Measurements from ENCODE around the gene OSBPL9. TPM values are rescaled to one million over a fixed set of nuclear protein-coding genes. Genes with fewer than 3 reads are reported as not detected.

The OSBPL9 gene
- total RNA-seq, 4 donors from 2014 or later: 47.6 to 88.4 (median 56.8) TPM

- DNase-seq (ENCODE audit: low spot score) (no peak), ATAC-seq (ENCODE audit: low FRiP score) (no peak)
- TF ChIP-seq CTCF (IDR thresholded peaks at IDR 0.05): no peak
Observed at GRCh38 chr1:51705035-51705434, 88.1 kb downstream of the OSBPL9 start.

DNA sequence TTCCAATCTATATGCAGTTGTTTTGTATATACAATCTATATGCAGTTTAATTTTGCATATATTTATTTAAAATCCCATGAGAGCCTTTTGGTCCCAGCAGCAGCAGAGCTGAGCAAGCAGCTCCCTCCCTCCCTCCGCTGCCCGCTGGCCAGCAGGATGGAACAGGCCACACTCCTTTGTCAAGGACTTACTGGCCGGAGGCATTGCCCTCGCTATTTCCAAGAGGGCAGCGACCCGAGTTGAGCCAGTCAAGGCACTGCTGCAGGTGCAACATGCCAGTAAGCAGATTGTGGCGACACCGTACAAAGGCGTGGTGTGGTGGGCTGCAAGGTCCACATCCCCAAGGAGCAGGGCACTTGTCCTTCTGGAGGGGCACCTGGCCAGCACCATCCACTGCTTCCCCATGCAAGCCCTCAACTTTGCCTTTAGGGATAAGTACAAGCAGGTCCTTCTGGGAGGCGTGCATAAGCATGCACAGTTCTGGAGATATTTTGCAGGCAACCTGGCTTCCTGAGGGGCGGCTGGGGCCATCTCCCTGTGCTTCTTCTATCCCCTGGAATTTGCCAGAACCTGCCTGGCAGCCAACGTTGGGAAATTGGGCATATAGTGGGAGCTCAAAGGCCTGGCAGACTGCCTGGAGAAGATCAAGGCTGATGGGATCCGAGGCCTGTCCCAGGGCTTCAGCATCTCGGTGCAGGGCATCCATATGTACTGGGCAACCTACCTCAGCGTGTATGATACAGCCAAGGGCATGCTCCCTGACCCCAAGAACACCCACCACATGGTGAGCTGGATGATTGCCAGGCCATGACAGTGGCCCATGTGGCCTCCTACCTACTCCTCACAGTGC lies 92.2 kb downstream of the OSBPL9 start:
- DNase-seq (ENCODE audit: low spot score) (no peak), ATAC-seq (ENCODE audit: low FRiP score) (no peak)
- no peak for TF ChIP-seq CTCF (IDR thresholded peaks at IDR 0.05)

- TF ChIP-seq CTCF (IDR thresholded peaks at IDR 0.05): no peak
- DNase-seq (ENCODE audit: low spot score) (no peak), ATAC-seq (ENCODE audit: low FRiP score) (no peak)
Observed at GRCh38 chr1:51709951-51710350, 93.1 kb downstream of the OSBPL9 start.

DNA sequence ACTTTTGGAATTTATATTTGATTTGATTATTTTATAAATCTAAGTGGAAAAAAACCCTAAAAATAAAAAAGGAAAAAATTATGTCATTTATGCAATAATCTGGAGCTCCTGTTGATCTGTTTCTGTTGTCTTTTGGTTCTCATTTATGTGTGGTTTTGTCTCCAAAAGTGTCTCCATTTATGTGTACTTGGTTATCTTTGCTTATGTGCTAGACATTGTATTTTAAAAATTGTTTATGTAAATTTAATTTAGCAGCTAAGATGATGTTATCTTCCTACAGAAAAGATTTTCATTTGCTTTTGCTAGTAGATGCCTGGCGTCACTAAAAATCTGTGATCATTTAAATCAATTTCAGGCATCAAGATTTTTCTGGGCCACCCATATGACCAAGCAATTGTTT lies 95.7 kb downstream of the OSBPL9 start:
- no peak for ATAC-seq (ENCODE audit: low FRiP score)
- DNase-seq (ENCODE audit: low spot score): no peak
- no peak for TF ChIP-seq CTCF (IDR thresholded peaks at IDR 0.05)

- ATAC-seq (ENCODE audit: low FRiP score) (no peak), DNase-seq (ENCODE audit: low spot score) (no peak)
- no peak for TF ChIP-seq CTCF (IDR thresholded peaks at IDR 0.05)
Observed at GRCh38 chr1:51714374-51715019, 97.6 kb downstream of the OSBPL9 start.

GRCh38 chr1:51715369-51715768 lies 98.5 kb downstream of the OSBPL9 start:
- ATAC-seq (ENCODE audit: low FRiP score) (no peak), DNase-seq (ENCODE audit: low spot score) (no peak)
- no peak for TF ChIP-seq CTCF (IDR thresholded peaks at IDR 0.05)

DNA sequence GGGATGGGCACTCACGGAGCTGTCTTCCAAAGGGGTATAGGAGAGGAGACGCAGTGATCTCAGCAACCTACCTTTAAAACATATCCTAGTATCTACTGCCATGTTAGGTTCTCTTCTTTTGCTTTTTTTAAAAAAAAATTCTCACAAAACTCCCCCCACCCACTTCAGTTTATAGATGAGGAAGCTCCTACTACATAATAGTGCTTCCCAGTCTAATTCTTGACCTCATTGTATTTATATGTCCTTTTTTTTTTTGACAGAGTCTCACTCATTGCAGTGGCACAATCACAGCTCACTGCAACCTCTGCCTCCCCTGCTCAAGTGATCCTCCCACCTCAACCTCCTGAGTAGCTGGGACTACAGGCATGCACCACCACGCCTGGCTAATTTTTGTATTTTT lies 99.9 kb downstream of the OSBPL9 start:
- ATAC-seq (ENCODE audit: low FRiP score): no peak
- TF ChIP-seq CTCF (IDR thresholded peaks at IDR 0.05): no peak
- no peak for DNase-seq (ENCODE audit: low spot score)
